Osteoblast (primary cell): Measurements from ENCODE around the gene RAX2. TPM values are rescaled to one million over a fixed set of nuclear protein-coding genes. Genes with fewer than 3 reads are reported as not detected.

Source experiments
- DNase-seq: peaks from one replicate; pipeline ENCODE4 v3.0.0; 2011; ENCODE audit warnings: low spot score, mixed read lengths; ENCODE audit not compliant: insufficient read length; ENCODE audit errors: missing footprints
- H2AFZ ChIP-seq: 2 replicates; pipeline ENCODE4 v1.6.0; 2011; ENCODE audit warnings: mild to moderate bottlenecking, low read length
- H3K27ac ChIP-seq: 2 replicates; pipeline ENCODE4 v1.5.1; 2011; ENCODE audit warnings: mild to moderate bottlenecking, low read depth, low read length, moderate library complexity
- H3K27me3 ChIP-seq: 2 replicates; pipeline ENCODE4 v1.6.0; 2012; ENCODE audit warnings: mild to moderate bottlenecking, control low read depth, inconsistent platforms, low read length, moderate library complexity; ENCODE audit not compliant: insufficient read depth
- H3K36me3 ChIP-seq: 2 replicates; pipeline ENCODE4 v1.5.1; 2011; ENCODE audit warnings: mild to moderate bottlenecking, low read length, control low read depth, moderate library complexity; ENCODE audit not compliant: insufficient read depth
- H3K4me1 ChIP-seq: 2 replicates; pipeline ENCODE4 v1.5.1; 2011; ENCODE audit warnings: mild to moderate bottlenecking, low read length, control low read depth, moderate library complexity; ENCODE audit not compliant: insufficient read depth
- H3K4me2 ChIP-seq: 2 replicates; pipeline ENCODE4 v1.6.0; 2011; ENCODE audit warnings: mild to moderate bottlenecking, low read length; ENCODE audit not compliant: insufficient read depth
- H3K4me3 ChIP-seq: fragments of 200-600 bp; sonication (generic); 3 replicates; pipeline ENCODE4 v1.5.1; 2012; ENCODE audit warnings: mild to moderate bottlenecking, low read length, inconsistent platforms; ENCODE audit not compliant: insufficient read depth
- H3K79me2 ChIP-seq: 2 replicates; pipeline ENCODE4 v1.6.0; 2012; ENCODE audit warnings: mild to moderate bottlenecking, low read length, control low read depth, inconsistent platforms; ENCODE audit not compliant: insufficient read depth
- H3K9me3 ChIP-seq: 2 replicates; pipeline ENCODE4 v1.5.1; 2011; ENCODE audit warnings: low read depth, low read length, control low read depth
- H4K20me1 ChIP-seq: 2 replicates; pipeline ENCODE4 v1.6.0; 2012; ENCODE audit warnings: mild to moderate bottlenecking, low read length, control low read depth; ENCODE audit not compliant: insufficient read depth
- CTCF ChIP-seq: IDR thresholded peaks from 2 replicates; pipeline ENCODE4 v1.5.1; 2011; ENCODE audit warnings: mild to moderate bottlenecking, low read depth, low read length, moderate library complexity; ENCODE audit errors: extremely low read depth
- total RNA-seq: library from RNA; depleted of rRNA; stranded (reverse); fragments of >200 nt; gene quantifications from 2 replicates; pipeline ENCODE4 v1.2.3, GENCODE V29; 2012

Gene RAX2
- total RNA-seq, 1 donor: not detected

GRCh38 chr19:3725640-3726310, 46.3 kb downstream of the RAX2 start:
- Histone ChIP-seq H3K27me3 (peaks cover 28% of the 10 kb centered on the region), H3K4me1 (no peaks in the 10 kb centered on the region), H3K36me3 (no peaks in the 10 kb centered on the region), H3K27ac (no peak overlapping the region), H3K9me3 (no peaks in the 10 kb centered on the region), H3K79me2 (no peaks in the 10 kb centered on the region), H3K4me3 (no peak overlapping the region), H4K20me1 (no peaks in the 10 kb centered on the region), H3K4me2 (no peak overlapping the region), H2AFZ (no peak overlapping the region)
- TF ChIP-seq CTCF: no peak
- DNase-seq: peak; percentile 66

- no peak overlapping the region for H3K4me3 ChIP-seq
- no peak overlapping the region for H3K4me2 ChIP-seq
- H3K27me3 ChIP-seq: peaks cover 33% of the 10 kb centered on the region
- H3K9me3 ChIP-seq: no peaks in the 10 kb centered on the region
- peak; percentile 84 for DNase-seq
- TF ChIP-seq CTCF: no peak
- no peaks in the 10 kb centered on the region for H3K4me1 ChIP-seq
- no peaks in the 10 kb centered on the region for H4K20me1 ChIP-seq
- H2AFZ ChIP-seq: no peak overlapping the region
- H3K79me2 ChIP-seq: no peaks in the 10 kb centered on the region
- H3K36me3 ChIP-seq: no peaks in the 10 kb centered on the region
- H3K27ac ChIP-seq: no peak overlapping the region
Observed at GRCh38 chr19:3725121-3725520, 46.9 kb downstream of the RAX2 start.

GRCh38 chr19:3723883-3724282, 48.1 kb downstream of the RAX2 start:
- no peaks in the 10 kb centered on the region for H3K79me2 ChIP-seq
- no peaks in the 10 kb centered on the region for H4K20me1 ChIP-seq
- DNase-seq: peak; percentile 37
- peaks cover 37% of the 10 kb centered on the region for H3K27me3 ChIP-seq
- H3K4me2 ChIP-seq: no peak overlapping the region
- H3K27ac ChIP-seq: no peak overlapping the region
- H3K9me3 ChIP-seq: no peaks in the 10 kb centered on the region
- TF ChIP-seq CTCF: no peak
- H3K4me1 ChIP-seq: no peaks in the 10 kb centered on the region
- no peak overlapping the region for H2AFZ ChIP-seq
- no peak overlapping the region for H3K4me3 ChIP-seq
- no peaks in the 10 kb centered on the region for H3K36me3 ChIP-seq

GRCh38 chr19:3723110-3723488, 48.9 kb downstream of the RAX2 start:
- Histone ChIP-seq H3K36me3 (no peaks in the 10 kb centered on the region), H3K9me3 (no peaks in the 10 kb centered on the region), H3K4me1 (no peaks in the 10 kb centered on the region), H3K4me2 (no peak overlapping the region), H3K79me2 (no peaks in the 10 kb centered on the region), H3K4me3 (no peak overlapping the region), H2AFZ (no peak overlapping the region), H3K27ac (no peak overlapping the region), H4K20me1 (no peaks in the 10 kb centered on the region), H3K27me3 (peaks cover 37% of the 10 kb centered on the region)
- no peak for TF ChIP-seq CTCF
- no peak for DNase-seq
